ENCODE results near the gene FGFRL1. TPM values are rescaled to one million over a fixed set of nuclear protein-coding genes. Genes with fewer than 3 reads are reported as not detected.

FGFRL1 gene
- total RNA-seq, 1 donor, result 8.6 TPM

DNA sequence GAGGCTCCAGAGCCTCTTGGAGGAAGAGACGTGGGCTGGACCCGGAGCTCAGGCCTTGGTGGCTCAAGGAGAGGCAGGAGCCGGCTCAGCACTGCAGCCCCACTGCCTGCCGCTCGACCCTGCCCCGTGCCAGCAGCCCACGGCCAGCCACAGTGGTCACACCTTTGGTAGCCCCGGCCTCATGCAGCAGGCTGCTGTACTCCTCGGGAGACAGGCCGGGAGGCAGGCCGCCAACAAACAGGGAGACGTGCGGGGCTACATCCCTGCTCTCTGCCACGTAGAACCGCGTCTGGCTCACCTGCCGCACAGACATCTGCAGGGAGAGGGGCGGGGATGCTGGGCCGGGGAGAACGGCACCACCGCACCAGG is 45.7 kb upstream of the FGFRL1 start:
- no peak for DNase-seq (ENCODE audit: low read depth)
- H3K4me3 ChIP-seq (ENCODE audit: low read depth, low read length), result no peak overlapping the region
- TF ChIP-seq CTCF (IDR thresholded peaks at IDR 0.05; ENCODE audit: insufficient read depth, low read depth, low read length), result no peak

GRCh38 chr4:966266-967112 is 44.9 kb upstream of the FGFRL1 start:
- no peak overlapping the region for H3K4me3 ChIP-seq (ENCODE audit: low read depth, low read length)
- TF ChIP-seq CTCF (IDR thresholded peaks at IDR 0.05; ENCODE audit: insufficient read depth, low read depth, low read length), result no peak
- DNase-seq (ENCODE audit: low read depth), result no peak

- no peak for DNase-seq (ENCODE audit: low read depth)
These were observed 44.0 kb upstream of the FGFRL1 start for GRCh38 chr4:967113-968104.

GRCh38 chr4:968221-968620 is 43.2 kb upstream of the FGFRL1 start:
- H3K4me3 ChIP-seq (ENCODE audit: low read depth, low read length), result no peak overlapping the region
- no peak for TF ChIP-seq CTCF (IDR thresholded peaks at IDR 0.05; ENCODE audit: insufficient read depth, low read depth, low read length)
- no peak for DNase-seq (ENCODE audit: low read depth)

More at GRCh38 chr4:967113-968104, 44.0 kb upstream of the FGFRL1 start:
- H3K4me3 ChIP-seq (ENCODE audit: low read depth, low read length), result no peak overlapping the region
- no peak for TF ChIP-seq CTCF (IDR thresholded peaks at IDR 0.05; ENCODE audit: insufficient read depth, low read depth, low read length)

DNA sequence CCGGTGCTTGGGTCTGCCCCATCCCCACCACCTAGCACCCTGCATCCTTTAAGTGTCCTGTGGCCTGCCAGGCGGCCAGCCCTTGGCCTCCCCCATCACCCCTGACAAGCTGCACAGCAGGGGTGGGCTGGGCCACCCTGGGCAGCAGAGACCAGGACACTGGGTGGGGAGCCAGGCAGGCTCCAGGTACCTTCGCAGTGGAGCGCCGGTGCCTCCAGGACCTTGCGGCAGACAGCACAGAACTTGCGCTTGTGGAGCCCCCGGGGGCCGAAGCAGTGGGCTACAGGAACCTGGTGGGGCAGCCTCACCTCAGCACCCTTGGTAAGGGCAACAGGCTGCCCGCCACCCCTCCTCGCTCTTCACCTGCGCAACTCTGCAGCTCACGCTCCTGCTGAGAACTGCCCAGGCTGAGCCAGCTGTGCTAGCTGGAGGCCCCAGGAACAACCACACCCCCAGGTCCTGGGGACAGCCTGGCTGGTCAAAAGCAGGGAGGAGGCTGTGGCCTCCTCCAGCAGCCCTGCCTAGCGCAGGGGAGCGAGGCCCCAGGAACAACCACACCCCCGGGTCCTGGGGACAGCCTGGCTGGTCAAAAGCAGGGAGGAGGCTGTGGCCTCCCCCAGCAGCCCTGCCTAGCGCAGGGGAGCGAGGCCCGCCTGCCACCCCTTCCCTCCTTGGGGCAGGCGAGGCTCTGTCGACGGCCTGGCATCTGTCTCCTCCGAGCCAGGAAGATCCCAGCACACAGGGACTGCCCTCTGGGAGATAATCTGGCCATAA is 42.6 kb upstream of the FGFRL1 start:
- no peak for DNase-seq (ENCODE audit: low read depth)
- no peak for TF ChIP-seq CTCF (IDR thresholded peaks at IDR 0.05; ENCODE audit: insufficient read depth, low read depth, low read length)
- no peak overlapping the region for H3K4me3 ChIP-seq (ENCODE audit: low read depth, low read length)

- DNase-seq (ENCODE audit: low read depth), result no peak
- no peak overlapping the region for H3K4me3 ChIP-seq (ENCODE audit: low read depth, low read length)
- TF ChIP-seq CTCF (IDR thresholded peaks at IDR 0.05; ENCODE audit: insufficient read depth, low read depth, low read length), result no peak
These were observed 41.2 kb upstream of the FGFRL1 start for GRCh38 chr4:970046-970745.
